ENCODE results near the gene ABCC10.

DNA sequence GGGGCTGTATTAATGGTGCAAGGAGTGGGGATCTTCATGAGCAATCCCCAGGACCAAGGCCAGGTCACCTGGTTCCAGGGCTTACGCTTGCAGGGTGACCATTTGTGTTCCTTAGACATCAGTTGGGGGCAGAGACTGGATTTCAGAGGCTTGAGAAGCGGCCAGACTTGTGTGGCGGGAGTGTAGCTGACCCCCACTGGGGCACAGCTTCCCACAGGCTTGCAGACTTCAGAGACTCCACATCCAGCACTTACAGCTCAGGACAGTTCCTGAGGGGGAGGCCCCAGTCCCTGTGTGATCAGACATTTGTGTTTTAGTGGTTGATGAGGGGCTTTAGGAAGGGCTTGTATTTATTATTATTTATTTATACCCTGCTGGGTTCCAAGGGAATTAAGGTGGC is 65.3 kb downstream of the ABCC10 start:
- TF ChIP-seq, protein P1, sequence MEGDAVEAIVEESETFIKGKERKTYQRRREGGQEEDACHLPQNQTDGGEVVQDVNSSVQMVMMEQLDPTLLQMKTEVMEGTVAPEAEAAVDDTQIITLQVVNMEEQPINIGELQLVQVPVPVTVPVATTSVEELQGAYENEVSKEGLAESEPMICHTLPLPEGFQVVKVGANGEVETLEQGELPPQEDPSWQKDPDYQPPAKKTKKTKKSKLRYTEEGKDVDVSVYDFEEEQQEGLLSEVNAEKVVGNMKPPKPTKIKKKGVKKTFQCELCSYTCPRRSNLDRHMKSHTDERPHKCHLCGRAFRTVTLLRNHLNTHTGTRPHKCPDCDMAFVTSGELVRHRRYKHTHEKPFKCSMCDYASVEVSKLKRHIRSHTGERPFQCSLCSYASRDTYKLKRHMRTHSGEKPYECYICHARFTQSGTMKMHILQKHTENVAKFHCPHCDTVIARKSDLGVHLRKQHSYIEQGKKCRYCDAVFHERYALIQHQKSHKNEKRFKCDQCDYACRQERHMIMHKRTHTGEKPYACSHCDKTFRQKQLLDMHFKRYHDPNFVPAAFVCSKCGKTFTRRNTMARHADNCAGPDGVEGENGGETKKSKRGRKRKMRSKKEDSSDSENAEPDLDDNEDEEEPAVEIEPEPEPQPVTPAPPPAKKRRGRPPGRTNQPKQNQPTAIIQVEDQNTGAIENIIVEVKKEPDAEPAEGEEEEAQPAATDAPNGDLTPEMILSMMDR (IDR thresholded peaks at IDR 0.05) = no peak
- TF ChIP-seq POLR2A (IDR thresholded peaks at IDR 0.05) = no peak
